NCI-H1694 treated with DMSO at 0.1 percent for 48 hours (cell line): ENCODE data around the gene ZNF576.
A peak's percentile ranks its signal among the peaks of the same experiment; 100 is the strongest.
"Not testable (repeated sequence)": the region's sequence is repeated elsewhere in the genome, so short reads cannot be mapped to it uniquely, and the experiment has no call there.

Experiments
- DNase-seq: peaks from one replicate; lab custom pipeline; 2025; lab: John Stamatoyannopoulos, UW

The ZNF576 gene

DNA sequence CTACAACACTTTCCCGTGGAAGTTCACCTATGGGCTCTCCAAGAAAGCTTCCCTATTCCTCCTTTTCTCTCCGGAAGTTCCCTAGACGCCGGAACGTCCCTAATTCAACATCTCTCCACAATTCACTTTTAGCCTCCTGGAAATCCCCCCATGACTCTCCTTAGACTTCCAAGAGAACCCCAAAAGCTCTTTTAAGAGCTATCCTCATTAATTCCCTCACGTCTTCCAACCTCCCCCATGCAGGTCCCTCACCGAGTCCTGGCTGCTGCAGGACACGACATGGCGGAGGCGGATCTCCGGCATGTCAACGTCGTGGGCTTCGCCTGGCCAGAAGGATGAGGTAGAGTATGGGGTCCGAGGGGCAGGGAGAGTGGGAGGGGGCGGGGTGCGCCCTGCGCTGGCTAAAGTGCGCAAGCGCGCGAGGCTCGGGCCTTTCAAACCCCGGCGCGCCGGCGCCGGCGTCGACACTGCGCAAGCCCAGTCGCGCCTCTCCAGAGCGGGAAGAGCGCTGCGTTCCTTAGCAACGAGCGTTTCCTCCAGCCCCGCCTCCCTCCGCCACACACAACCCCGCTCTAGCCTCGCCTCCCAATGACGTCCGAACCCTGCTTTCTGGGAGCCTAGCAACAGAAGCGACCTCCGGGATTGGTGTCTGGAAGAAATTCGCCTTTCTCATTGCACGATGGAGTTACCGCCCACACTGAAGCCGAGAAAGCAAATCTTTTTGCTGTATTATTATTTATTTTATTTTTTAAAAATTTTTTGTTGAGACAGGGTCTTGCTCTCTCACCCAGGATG is 21.0 kb upstream of the ZNF576 start, which contains the start of the genes PINLYP and XRCC1:
Gene PINLYP, plus strand, starts transcription at position 646 of the 795 bp plus-strand sequence. CDS start 1,391 bp downstream, outside the sequence.
Gene XRCC1, minus strand, starts transcription at position 372 of the 795 bp plus-strand sequence. Its CDS starts 69 bp downstream, at position 303.
- DNase-seq: peak; percentile 96

DNA sequence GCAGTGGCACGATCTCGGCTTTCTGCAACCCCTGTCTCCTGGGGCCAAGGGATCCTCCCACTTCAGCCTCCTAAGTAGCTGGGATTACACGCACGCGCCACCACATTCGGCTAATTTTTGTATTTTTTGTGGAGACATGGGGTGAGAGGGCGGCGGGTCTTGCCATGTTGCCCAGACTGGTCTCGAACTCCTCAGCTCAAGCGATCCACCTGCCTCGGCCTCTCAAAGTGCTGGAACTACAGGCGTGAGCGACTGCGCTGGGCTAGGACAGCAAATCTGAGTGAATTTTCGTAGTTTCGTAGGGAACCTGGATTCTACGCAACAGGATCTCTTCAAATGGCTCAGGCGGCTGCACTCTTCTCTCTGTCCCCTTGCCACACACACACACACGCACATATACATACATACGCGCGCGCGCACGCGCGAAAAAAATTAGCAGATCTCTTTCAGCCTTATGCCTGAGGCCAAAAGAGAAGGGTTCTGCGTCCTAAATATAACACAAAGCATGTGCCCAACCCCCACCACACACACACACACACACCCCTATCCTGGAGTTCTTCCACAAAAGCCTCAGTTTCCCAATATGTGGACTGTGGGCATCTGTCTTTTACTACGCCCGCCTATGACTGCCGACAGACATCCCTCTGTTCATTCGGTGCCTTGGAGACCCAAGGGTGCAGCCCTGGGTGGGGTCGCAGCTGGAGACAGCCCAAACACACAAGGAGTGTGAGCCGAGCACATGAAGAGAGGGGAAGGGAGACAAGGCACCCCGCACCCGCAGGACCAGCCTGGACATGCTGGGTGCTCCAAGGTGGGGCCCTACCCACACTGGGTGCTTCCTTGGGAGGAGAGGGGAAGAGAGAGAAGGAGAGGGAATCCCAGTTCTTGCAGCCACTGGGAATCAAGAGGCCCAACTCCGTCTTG is 20.2 kb upstream of the ZNF576 start:
- DNase-seq: no peak

DNA sequence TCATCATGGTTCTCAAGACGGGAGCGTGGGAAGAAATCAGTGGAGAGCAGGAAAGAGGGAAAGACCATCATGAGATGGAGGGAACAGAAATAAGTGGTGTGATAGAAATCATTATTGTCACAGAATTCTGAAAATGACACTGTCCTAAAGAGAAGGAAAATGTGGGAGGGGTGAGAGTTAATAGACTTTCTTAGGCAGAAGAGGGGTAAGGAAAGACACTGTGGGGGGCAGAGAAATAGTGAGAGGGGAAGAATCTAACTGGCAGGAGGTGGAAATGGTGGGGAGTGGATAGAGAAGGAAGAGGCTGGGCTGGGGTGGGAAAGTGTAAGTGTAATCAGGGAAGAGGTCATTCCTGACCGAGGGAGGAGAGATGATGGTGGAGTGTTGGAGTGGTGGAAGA is 17.6 kb upstream of the ZNF576 start:
- DNase-seq: no peak

DNA sequence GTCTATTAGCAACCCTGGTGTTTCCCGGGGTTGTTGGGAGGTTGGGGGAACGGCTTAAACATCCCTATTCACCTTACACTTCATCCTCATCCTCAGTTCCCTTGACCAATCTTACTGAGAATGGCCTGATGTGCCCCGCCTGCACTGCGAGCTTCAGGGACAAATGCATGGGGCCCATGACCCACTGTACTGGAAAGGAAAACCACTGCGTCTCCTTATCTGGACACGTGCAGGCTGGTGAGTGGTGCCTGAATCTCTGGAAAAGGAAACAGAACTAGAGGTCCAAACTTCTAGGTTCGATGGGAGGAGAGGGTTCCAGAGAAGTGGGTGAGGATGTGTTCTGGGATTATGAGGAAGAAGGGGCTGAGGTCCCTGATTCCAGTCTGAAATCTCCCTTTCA is 14.9 kb upstream of the ZNF576 start:
- no peak for DNase-seq

DNA sequence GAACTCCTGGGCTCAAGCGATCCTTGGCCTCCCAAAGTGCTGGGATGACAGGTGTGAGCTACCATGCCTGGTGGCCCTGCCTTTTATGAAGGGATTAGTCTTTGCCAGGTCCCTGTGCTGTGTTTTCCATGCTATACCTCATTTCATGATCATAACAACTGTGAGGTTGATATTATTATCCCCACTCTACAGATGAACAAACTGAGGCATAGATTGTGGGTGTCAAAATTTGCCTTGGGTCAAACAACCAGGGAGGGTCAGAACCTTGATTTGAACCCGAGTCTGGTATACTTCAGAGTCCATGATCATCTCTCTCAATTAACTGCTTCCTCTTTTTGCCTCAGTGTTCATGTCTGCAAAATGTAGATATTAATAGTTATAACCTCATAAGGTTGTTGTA is 13.9 kb upstream of the ZNF576 start:
- DNase-seq: no peak

DNA sequence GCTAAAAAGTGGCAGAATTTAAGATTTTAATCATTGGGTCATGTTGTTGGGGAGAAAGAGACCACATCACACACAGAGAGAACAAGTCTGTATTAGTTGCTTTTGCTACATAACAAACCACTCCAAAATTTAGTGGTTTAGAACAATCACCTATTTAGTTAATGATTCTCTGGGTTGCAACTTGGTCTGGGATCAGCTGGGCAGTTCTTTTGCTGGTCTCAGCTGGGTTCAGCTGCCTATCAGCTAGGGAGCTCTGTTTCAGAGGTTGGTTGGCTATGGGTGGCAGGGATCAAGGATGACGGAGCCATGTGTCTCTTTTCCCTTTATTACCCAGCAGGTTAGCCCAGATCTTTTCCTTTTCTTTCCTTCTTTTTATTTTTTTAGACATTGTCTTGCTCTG is 11.9 kb upstream of the ZNF576 start:
- no peak for DNase-seq

DNA sequence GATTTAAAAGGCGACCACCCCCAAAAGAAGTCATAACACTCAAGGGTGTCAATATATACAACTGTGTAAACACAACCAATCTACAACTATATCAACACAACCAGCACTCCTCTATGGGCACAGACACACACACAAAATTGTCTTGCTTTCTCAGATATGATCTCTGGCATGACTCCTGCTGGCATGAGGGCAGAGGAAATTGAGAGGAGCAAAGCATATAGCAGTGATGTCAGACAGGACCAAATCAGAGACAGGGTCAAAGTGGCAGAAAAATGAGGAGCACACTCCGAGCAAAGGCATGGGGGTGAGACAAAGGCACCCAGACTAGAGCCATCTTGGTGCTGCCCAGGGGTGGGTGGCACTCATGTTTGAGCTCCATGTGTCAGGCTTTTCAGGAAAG is 10.0 kb upstream of the ZNF576 start:
- no peak for DNase-seq

DNA sequence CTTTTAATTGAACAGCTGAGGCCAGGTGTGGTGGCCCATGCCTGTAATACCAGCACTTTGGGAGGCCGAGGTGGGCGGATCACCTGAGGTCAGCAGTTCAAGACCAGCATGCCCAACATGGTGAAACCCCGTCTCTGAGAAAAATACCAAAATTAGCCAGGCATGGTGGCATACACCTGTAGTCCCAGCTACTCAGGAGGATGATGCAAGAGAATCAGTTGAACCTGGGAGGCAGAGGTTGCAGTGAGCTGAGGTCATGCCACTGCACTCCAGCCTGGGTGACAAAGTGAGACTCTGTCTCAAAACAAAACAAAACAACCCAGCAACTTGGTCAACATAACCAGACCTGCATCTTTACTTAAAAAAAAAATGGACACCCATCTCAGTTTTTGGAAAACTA is 9.4 kb upstream of the ZNF576 start:
- not testable (repeated sequence) for DNase-seq

DNA sequence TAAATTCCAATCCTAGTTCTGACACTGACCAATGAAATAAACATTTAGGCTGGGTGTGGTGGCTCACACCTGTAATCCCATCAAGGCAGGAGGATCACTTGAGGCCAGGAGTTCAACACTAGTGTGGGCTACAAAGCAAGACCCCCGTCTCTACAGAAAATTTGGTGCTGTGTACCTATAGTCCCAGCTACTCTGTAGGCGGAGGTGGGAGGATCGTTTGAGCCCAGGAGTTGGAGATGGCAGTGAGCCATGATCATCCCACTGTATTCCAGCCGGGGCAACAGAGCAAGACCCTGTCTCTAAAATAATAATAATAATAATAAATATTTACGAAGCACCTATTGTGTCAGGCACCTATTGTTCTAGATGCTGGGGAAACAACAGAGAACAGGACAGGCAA is 7.1 kb upstream of the ZNF576 start:
- no peak for DNase-seq

DNA sequence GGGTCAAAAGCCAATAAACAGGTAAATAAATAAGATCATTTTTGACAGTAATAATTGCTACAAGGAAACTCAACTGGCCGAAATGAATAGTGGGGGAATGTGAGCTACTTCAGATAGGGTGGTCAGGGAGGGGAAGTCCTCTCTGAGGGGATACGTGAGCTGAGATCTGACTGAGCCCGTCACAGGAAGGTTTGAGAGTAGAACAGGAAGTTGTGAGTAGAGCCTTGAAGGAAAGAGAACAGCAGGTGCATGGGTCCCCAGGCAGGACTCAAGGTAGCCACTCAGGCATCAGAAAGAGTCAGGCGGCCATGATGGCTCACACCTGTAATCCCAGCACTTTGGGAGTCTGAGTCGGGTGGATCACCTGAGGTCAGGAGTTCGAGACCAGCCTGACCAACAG is 6.7 kb upstream of the ZNF576 start:
- no peak for DNase-seq

DNA sequence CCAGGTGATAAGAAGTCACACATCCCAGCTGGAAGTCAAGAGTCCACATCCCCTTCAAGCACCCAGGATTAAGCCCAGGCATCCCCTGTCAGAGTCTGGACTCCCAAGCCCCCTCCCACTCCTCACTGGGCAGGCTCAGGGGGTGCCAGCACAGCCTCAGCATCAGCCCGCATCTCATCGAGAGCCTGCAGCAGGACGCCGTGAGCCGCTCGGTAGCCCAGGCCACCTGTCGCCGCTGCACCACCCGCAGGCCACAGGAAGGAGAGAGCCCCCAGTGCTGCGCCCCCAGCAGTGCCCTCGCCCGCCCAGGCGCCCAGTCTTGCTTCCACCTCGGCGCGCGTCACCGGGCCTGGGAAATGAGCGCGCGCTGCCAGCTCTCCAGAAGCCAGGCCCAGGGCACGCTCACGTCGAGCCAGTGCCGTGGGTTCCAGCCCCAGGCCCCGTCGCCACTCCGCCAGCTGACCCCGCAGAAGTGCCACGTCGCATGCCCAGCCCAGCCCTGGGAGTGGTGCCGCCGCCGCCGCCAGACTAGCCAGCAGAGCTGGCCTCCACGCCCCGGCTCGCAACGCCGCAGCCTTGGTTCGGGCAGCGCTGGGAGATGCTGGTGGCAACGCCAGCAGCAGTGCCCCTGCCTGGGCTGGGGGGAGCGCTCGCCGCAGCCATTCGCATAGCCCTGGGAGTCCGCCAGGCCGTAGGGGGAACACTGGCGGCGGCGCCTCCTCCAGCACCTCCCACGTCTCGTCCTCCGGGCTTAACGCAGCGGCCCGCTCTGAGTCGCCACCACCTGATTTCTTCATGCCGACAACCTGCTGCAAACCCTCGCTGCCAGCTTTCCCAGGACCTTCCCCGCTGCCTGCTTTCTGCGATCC is 4.3 kb upstream of the ZNF576 start:
- DNase-seq: no peak

DNA sequence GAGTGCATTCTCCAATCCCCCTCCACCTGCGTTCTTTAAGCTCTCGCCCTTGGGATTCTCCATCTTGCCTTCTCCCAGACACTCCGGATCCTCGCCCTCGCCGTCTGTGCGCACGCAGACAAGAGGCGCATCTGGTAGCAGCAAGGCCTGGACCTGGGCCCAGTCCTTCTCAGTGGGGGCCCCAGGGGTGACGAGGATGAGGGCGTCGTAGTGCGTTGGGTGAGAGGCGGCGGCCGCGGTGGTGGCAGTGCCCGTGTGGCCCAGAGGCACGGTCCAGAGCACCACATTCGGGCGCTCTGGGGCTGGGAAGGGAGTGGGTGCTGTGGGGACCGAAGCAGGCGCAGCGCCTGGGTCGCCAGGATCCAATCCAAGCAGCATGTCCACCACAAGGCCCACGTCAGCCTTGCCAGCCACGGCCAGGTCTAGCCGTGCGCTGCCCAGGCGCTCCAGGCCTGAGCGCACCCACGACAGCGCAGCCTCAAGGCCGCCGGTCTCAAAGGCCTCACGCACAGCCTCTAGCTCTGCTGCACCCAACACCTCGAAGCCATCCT is 3.5 kb upstream of the ZNF576 start:
- DNase-seq: no peak

DNA sequence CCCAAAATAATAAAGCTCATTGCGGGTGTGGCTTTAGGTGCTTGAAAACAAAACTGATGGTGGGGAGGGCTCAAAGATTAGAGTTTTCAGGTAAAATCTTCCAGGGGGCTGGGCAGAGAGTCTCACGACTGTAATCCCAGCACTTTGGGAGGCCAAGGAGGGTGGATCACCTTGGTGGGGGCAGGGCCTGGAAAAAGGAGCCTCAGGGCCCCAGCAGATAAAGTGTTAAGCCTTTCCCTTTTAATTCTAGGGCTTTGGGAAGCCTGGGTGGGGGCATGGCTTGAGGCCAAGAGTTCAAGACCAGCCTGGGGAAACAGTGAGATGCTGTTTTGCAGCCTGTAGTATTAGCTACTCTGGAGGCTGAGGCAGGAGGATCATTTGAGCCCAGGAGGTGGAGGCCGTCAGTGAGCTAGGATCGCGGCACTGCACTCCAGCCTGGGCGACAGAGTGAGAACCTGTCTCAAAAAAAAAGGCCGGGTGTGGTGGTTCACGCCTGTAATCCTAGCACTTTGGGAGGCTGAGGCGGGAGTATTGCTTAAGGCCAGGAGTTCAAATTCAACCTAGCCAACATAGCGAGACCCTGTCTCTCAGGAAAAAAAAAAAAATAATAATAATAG is 2.2 kb upstream of the ZNF576 start:
- no peak for DNase-seq

DNA sequence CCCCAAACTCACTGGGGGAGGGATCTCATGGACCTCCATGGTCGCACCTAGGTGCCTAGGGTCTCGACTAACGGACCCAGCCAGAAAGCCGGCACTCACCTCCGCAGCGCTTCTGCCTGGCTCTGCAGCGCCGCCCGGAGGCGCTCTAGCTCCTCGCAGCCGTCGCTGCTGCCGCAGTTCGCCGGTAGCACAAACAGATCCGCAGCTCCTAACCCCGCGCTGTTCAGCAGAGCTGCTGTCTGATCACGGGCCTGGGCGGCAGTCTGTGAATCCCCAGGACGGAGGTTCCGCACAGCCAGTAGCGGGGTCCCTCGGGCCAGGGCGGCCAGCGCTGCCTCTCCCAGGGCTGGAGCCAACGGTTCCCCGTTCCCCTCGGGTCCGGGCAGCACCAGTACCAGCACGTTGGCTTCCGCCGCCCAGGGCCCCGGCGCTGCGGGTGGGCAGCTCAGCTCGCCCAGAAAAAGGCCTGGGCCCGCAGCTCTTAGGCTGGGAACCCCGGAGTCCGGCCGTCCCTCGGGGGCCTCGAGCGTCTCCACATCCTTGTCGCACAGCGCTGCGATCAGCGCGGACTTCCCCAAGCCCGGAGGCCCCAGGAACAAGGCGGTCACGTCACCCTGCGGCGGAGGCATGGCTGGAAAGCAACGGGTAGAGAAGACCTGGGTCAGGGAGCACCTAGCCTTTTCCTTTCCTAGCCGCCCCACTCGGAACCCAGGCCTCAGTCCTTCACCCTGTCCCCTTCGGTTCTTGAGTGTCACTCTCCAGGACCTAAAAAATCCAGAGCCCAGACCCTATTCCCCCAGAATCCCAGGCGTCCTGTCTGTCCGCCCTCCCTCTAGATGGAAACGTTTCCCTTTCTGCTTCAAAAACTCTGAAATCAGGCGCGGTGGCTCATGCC is 1.4 kb upstream of the ZNF576 start:
- peak; percentile 34 for DNase-seq

DNA sequence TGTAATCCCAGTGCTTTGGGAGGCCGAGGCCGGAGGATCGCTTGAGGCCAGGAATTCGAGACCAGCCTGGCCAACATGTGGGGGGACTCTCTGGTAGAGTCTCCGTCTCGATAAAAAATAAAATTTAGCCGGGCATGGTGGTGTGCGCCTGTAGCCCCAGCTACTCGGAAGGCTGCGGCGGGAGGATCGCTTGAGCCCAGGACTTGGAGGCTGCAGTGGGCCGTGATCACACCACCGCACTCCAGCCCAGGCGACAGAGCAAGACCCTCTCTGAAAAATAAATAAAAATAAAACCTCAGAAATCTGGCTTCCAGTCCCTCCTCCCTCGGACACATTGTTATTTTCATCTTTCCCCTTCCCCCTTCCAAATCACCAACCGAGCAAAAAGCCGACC is 793 bp upstream of the ZNF576 start:
- DNase-seq: no peak

DNA sequence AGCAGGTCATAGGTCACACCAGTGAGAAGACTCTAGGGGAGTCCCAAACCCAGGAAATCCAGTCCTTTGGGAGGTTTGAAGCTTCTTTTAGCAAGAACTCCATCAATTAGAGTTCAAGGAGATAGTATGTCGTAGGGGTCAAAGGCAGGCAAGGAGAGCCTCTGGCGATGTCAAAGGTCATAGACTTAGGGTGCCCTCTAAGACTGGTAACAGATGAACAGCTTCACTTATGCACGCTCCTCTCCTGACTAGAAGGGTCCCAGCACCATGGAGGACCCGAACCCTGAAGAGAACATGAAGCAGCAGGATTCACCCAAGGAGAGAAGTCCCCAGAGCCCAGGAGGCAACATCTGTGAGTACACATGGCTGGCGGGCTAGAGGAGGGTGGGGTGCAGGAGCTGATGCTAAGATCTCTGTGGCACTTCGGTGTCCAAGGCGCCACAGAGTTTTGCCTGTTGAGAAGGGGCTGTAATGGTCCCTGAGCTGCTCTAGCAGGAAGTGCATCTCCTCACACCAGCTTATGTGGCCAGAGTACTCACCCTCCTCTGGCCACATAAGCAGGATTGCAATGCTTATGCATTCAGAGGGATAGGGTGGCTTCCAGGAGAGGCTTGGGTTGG is 557 bp downstream of the ZNF576 start:
- no peak for DNase-seq

DNA sequence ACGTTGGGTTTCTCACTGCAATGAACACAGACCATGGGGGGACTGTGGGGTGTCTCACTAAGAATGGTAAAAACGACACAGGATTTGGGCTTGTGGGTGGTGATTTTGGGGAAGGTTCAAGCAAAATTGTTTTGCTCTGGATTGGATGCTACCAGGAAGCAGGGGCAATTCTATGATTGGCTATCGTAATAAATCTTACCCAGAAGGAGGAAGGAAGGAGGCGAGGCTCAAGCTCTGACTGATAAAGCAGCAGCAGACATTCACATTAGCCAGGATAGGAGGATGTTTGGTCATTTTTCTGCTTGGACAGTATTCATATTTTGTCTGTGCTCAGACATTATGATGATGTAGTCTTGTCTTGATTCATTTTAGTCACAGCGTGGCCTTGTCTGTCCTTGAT is 1.5 kb downstream of the ZNF576 start:
- no peak for DNase-seq

DNA sequence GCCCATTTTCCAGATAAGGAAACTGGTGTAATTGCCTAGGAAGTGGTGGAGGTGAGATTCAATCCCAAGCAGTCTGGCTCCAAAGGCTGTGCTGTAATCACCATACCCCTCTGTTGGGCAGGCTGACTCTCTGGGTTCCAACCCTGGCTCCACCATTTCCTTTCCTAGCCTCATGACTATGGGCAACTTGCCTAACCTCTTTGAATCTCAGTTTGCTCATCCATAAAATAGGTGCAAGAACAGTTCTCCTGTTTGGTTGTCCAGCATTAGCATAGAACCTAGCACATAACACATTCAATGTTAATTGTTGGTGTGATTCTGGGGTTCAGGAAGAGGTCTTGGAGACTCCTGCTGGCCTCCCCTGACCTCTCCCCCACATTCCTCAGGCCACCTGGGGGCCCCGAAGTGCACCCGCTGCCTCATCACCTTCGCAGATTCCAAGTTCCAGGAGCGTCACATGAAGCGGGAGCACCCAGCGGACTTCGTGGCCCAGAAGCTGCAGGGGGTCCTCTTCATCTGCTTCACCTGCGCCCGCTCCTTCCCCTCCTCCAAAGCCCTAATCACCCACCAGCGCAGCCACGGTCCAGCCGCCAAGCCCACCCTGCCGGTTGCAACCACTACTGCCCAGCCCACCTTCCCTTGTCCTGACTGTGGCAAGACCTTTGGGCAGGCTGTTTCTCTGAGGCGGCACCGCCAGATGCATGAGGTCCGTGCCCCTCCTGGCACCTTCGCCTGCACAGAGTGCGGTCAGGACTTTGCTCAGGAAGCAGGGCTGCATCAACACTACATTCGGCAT is 2.2 kb downstream of the ZNF576 start:
- DNase-seq: no peak
